GM12801 (cell line): ENCODE results near the gene ZNF239.

Source experiments
- CTCF ChIP-seq: IDR thresholded peaks from one replicate; pipeline ENCODE4 v1.5.1; 2011; ENCODE audit warnings: control low read depth; ENCODE audit not compliant: insufficient read length; ENCODE audit errors: extremely low read depth

The ZNF239 gene

GRCh38 chr10:43574001-43574892 lies at the start of gene ZNF239:
ZNF239 (minus strand) TSS chr10:43574616; CDS start chr10:43558079, 16,537 bp downstream.
- no peak for TF ChIP-seq CTCF

GRCh38 chr10:43623351-43623750 lies 48.9 kb upstream of the ZNF239 start:
- no peak for TF ChIP-seq CTCF

- no peak for TF ChIP-seq CTCF
These were observed 47.6 kb upstream of the ZNF239 start for GRCh38 chr10:43622038-43622437.

GRCh38 chr10:43619368-43619767 lies 45.0 kb upstream of the ZNF239 start:
- TF ChIP-seq CTCF = no peak

GRCh38 chr10:43616697-43617370 lies 42.4 kb upstream of the ZNF239 start:
- no peak for TF ChIP-seq CTCF

GRCh38 chr10:43610636-43611035 lies 36.2 kb upstream of the ZNF239 start:
- no peak for TF ChIP-seq CTCF

- no peak for TF ChIP-seq CTCF
These were observed 32.8 kb upstream of the ZNF239 start for GRCh38 chr10:43607199-43607573.
